Transverse colon (tissue), 4 donors: Measurements from ENCODE around the gene PIR.

Experiments
- CTCF ChIP-seq, 5 experiments: fragments of 200-600 bp in 3 of 5; fragments of 450-650 bp in 2 of 5; sonication (generic) in 3 of 5; IDR thresholded peaks; 1 replicate in 2 of 5; 2 replicates in 3 of 5; pipeline ENCODE4 v1.5.1; 2016 to 2017; ENCODE audit warnings: antibody characterized with exemption in 5 of 5, inconsistent platforms in 3 of 5, mild to moderate bottlenecking in 2 of 5, moderate library complexity in 1 of 5
- EP300 ChIP-seq: sonication (generic); formaldehyde crosslinking; IDR thresholded peaks from one replicate; pipeline ENCODE4 v1.6.1; 2017; ENCODE audit warnings: antibody characterized with exemption, low read depth
- POLR2A ChIP-seq: fragments of 450-650 bp; IDR thresholded peaks from one replicate; pipeline ENCODE4 v1.6.1; 2016; ENCODE audit warnings: antibody characterized with exemption, mild to moderate bottlenecking, moderate library complexity
- POLR2AphosphoS5 ChIP-seq, 3 donors: sonication (generic); formaldehyde crosslinking; IDR thresholded peaks; one replicate each; pipeline ENCODE4 v1.6.1; 2016; ENCODE audit warnings: antibody characterized with exemption in 3 of 3

GRCh38 chrX:15469613-15470012 lies 23.5 kb downstream of the PIR start:
- TF ChIP-seq EP300, result no peak
- TF ChIP-seq CTCF (IDR thresholded peaks at IDR 0.05), result no peak
- TF ChIP-seq POLR2A, result no peak
- TF ChIP-seq POLR2AphosphoS5 (IDR thresholded peaks at IDR 0.05), result no peak
